ENCODE measurements around the gene NMNAT1.

The NMNAT1 gene

GRCh38 chr1:9946315-9946714 lies 3.0 kb downstream of the NMNAT1 start:
- no peak overlapping the region for H3K27ac ChIP-seq
- no peak for TF ChIP-seq Cebpa-rat (IDR thresholded peaks at IDR 0.05)
- H3K4me3 ChIP-seq = no peak overlapping the region
- H3K36me3 ChIP-seq = peaks cover 0 to 25% (median 11%) of the 10 kb centered on the region in 11 experiments; a peak in 17 of 22 replicates
- peaks cover 27 to 49% (median 41%) of the 10 kb centered on the region in 10 experiments for H3K4me1 ChIP-seq
- 0 out of 22 replicates have a peak overlapping the region, but pooled peaks of 1 of the 11 experiments have one; percentile 11 for H3K9ac ChIP-seq
- H4K20me1 ChIP-seq = no peaks in the 10 kb centered on the region
- H3K4me2 ChIP-seq = no peak overlapping the region
- H3K27me3 ChIP-seq = no peaks in the 10 kb centered on the region
- no peaks in the 10 kb centered on the region for H3K9me3 ChIP-seq (replicated peaks in 1 of 11)

- Histone ChIP-seq H3K4me2 (no peak overlapping the region), H3K9me3 (replicated peaks in 1 of 11) (no peaks in the 10 kb centered on the region)
- TF ChIP-seq Cebpa-rat (IDR thresholded peaks at IDR 0.05) = no peak
These were observed 14.5 kb downstream of the NMNAT1 start for GRCh38 chr1:9957726-9958125.

GRCh38 chr1:9960011-9960410 lies 16.7 kb downstream of the NMNAT1 start:
- no peaks in the 10 kb centered on the region; a peak in 1 of 22 replicates for H4K20me1 ChIP-seq
- no peak overlapping the region for H3K4me3 ChIP-seq
- peak overlapping the region in 6 of 11 experiments; percentile 65 to 84 (median 73); a peak in 8 of 22 replicates for H3K27ac ChIP-seq
- H3K9ac ChIP-seq = 0 out of 22 replicates have a peak overlapping the region, but pooled peaks of 1 of the 11 experiments have one; percentile 42
- no peaks in the 10 kb centered on the region for H3K9me3 ChIP-seq (replicated peaks in 1 of 11)
- peaks cover 13 to 28% (median 18%) of the 10 kb centered on the region in 10 experiments for H3K4me1 ChIP-seq
- peak overlapping the region in 3 of 11 experiments; percentile 55 to 95 (median 77); a peak in 5 of 22 replicates for H3K4me2 ChIP-seq
- peaks cover 0 to 29% (median 0%) of the 10 kb centered on the region in 11 experiments; a peak in 7 of 22 replicates for H3K36me3 ChIP-seq
- H3K27me3 ChIP-seq = no peaks in the 10 kb centered on the region
- no peak for TF ChIP-seq Cebpa-rat (IDR thresholded peaks at IDR 0.05)

More at GRCh38 chr1:9957726-9958125, 14.5 kb downstream of the NMNAT1 start:
- no peak overlapping the region for H3K27ac ChIP-seq
- no peaks in the 10 kb centered on the region; a peak in 1 of 22 replicates for H4K20me1 ChIP-seq
- no peaks in the 10 kb centered on the region for H3K27me3 ChIP-seq
- H3K36me3 ChIP-seq = peaks cover 0 to 18% (median 3%) of the 10 kb centered on the region in 11 experiments; a peak in 5 of 22 replicates
- H3K9ac ChIP-seq = no peak overlapping the region
- H3K4me3 ChIP-seq = no peak overlapping the region
- peaks cover 15 to 28% (median 19%) of the 10 kb centered on the region in 10 experiments for H3K4me1 ChIP-seq

- H3K9me3 ChIP-seq (replicated peaks in 1 of 11) = no peaks in the 10 kb centered on the region
- H3K9ac ChIP-seq = peak overlapping the region in 9 of 11 experiments; percentile 12 to 70 (median 48); a peak in 17 of 22 replicates
- TF ChIP-seq Cebpa-rat (IDR thresholded peaks at IDR 0.05) = no peak
- H3K4me2 ChIP-seq = peak overlapping the region; percentile 30 to 95 (median 77)
- H3K4me1 ChIP-seq = peaks cover 13 to 28% (median 18%) of the 10 kb centered on the region in 10 experiments
- no peaks in the 10 kb centered on the region; a peak in 1 of 22 replicates for H4K20me1 ChIP-seq
- H3K36me3 ChIP-seq = peaks cover 0 to 29% (median 0%) of the 10 kb centered on the region in 11 experiments; a peak in 7 of 22 replicates
- H3K27me3 ChIP-seq = no peaks in the 10 kb centered on the region
- peak overlapping the region in 10 of 11 experiments; percentile 15 to 84 (median 70); a peak in 19 of 22 replicates for H3K27ac ChIP-seq
- H3K4me3 ChIP-seq = peak overlapping the region in 6 of 10 experiments; percentile 4 to 35 (median 23); a peak in 6 of 20 replicates
These were observed 17.7 kb downstream of the NMNAT1 start for GRCh38 chr1:9960706-9961562.

- no peak overlapping the region for H3K4me2 ChIP-seq
- no peaks in the 10 kb centered on the region for H3K27me3 ChIP-seq
- no peak overlapping the region for H3K9ac ChIP-seq
- no peak for TF ChIP-seq Cebpa-rat (IDR thresholded peaks at IDR 0.05)
- H3K36me3 ChIP-seq = peaks cover 15 to 71% (median 31%) of the 10 kb centered on the region in 11 experiments; a peak in 21 of 22 replicates
- peaks cover 0 to 4% (median 0%) of the 10 kb centered on the region in 10 experiments; a peak in 3 of 20 replicates for H3K4me1 ChIP-seq
- no peaks in the 10 kb centered on the region for H3K9me3 ChIP-seq (replicated peaks in 1 of 11)
- no peak overlapping the region for H3K27ac ChIP-seq
- H4K20me1 ChIP-seq = no peaks in the 10 kb centered on the region
- H3K4me3 ChIP-seq = no peak overlapping the region
These were observed 41.0 kb downstream of the NMNAT1 start for GRCh38 chr1:9984253-9984652.

GRCh38 chr1:9985001-9985400 lies 41.7 kb downstream of the NMNAT1 start:
- H3K27ac ChIP-seq = no peak overlapping the region
- H3K9me3 ChIP-seq (replicated peaks in 1 of 11) = no peaks in the 10 kb centered on the region
- no peak overlapping the region for H3K4me2 ChIP-seq
- peaks cover 0 to 9% (median 0%) of the 10 kb centered on the region in 10 experiments; a peak in 6 of 20 replicates for H3K4me1 ChIP-seq
- no peak overlapping the region for H3K9ac ChIP-seq
- H3K4me3 ChIP-seq = no peak overlapping the region
- H3K27me3 ChIP-seq = no peaks in the 10 kb centered on the region
- H4K20me1 ChIP-seq = no peaks in the 10 kb centered on the region
- TF ChIP-seq Cebpa-rat (IDR thresholded peaks at IDR 0.05) = no peak
- peaks cover 15 to 65% (median 31%) of the 10 kb centered on the region in 11 experiments; a peak in 21 of 22 replicates for H3K36me3 ChIP-seq

- Histone ChIP-seq H3K9ac (no peak overlapping the region), H3K4me1 (peaks cover 0 to 48% (median 11%) of the 10 kb centered on the region in 10 experiments; a peak in 10 of 20 replicates), H3K9me3 (replicated peaks in 1 of 11) (no peaks in the 10 kb centered on the region), H3K27ac (peak overlapping the region in 4 of 11 experiments; percentile 63 to 75 (median 74); a peak in 5 of 22 replicates), H3K36me3 (peaks cover 0 to 18% (median 0%) of the 10 kb centered on the region in 11 experiments; a peak in 3 of 22 replicates), H3K4me3 (no peak overlapping the region), H3K27me3 (no peaks in the 10 kb centered on the region), H4K20me1 (no peaks in the 10 kb centered on the region), H3K4me2 (peak overlapping the region in 3 of 11 experiments; percentile 71 to 76 (median 74); a peak in 6 of 22 replicates)
- no peak for TF ChIP-seq Cebpa-rat (IDR thresholded peaks at IDR 0.05)
These were observed 46.5 kb downstream of the NMNAT1 start for GRCh38 chr1:9989773-9990172.

GRCh38 chr1:9990944-9991343 lies 47.7 kb downstream of the NMNAT1 start:
- peak in 2 of 11 experiments; percentile 22 to 65; a peak in 3 of 22 replicates for TF ChIP-seq Cebpa-rat (IDR thresholded peaks at IDR 0.05)
- peak overlapping the region in 4 of 11 experiments; percentile 17 to 59 (median 44); a peak in 6 of 22 replicates for H3K9ac ChIP-seq
- peaks cover 0 to 6% (median 0%) of the 10 kb centered on the region in 11 experiments; a peak in 2 of 22 replicates for H3K36me3 ChIP-seq
- H3K4me3 ChIP-seq = no peak overlapping the region
- H3K27ac ChIP-seq = peak overlapping the region in 5 of 11 experiments; percentile 63 to 75 (median 73); a peak in 10 of 22 replicates
- H3K9me3 ChIP-seq (replicated peaks in 1 of 11) = peaks cover 0 to 6% (median under 1%) of the 10 kb centered on the region in 11 experiments; a peak in 4 of 22 replicates
- no peaks in the 10 kb centered on the region for H3K27me3 ChIP-seq
- peaks cover 0 to 48% (median 11%) of the 10 kb centered on the region in 10 experiments; a peak in 10 of 20 replicates for H3K4me1 ChIP-seq
- no peaks in the 10 kb centered on the region for H4K20me1 ChIP-seq
- H3K4me2 ChIP-seq = peak overlapping the region in 5 of 11 experiments; percentile 53 to 77 (median 74); a peak in 10 of 22 replicates

Data from BLaER1 treated with 17β-estradiol and CSF1 and Interleukin-3, amounts not matched to agents 10 nM and 100 nM (cell line).